Effector memory CD4-positive, alpha-beta T cell (primary cell): Measurements from ENCODE around the gene FOXO3B.
"Not testable (repeated sequence)": the region's sequence is repeated elsewhere in the genome, so short reads cannot be mapped to it uniquely, and the experiment has no call there.

Source experiments
- DNase-seq, 3 donors: peaks; one replicate each; pipeline ENCODE4 v3.0.0-alpha.2; 2020
- H3K27ac ChIP-seq: 2 replicates; pipeline ENCODE4 v1.7.0; 2013; ENCODE audit warnings: mild to moderate bottlenecking, low read length, moderate library complexity; ENCODE audit not compliant: insufficient read depth, poor library complexity, severe bottlenecking
- H3K27me3 ChIP-seq: replicated peaks from 2 replicates; pipeline ENCODE4 v1.7.0; 2013; ENCODE audit warnings: mild to moderate bottlenecking, low read length; ENCODE audit not compliant: insufficient read depth, control insufficient read depth, poor library complexity, severe bottlenecking
- H3K36me3 ChIP-seq: 2 replicates; pipeline ENCODE4 v1.7.0; 2013; ENCODE audit warnings: mild to moderate bottlenecking, low read length, moderate library complexity; ENCODE audit not compliant: control insufficient read depth, insufficient read depth
- H3K4me1 ChIP-seq: 2 replicates; pipeline ENCODE4 v1.7.0; 2013; ENCODE audit warnings: low read length, mild to moderate bottlenecking; ENCODE audit not compliant: control insufficient read depth, insufficient read depth, poor library complexity, severe bottlenecking
- H3K4me3 ChIP-seq: 2 replicates; pipeline ENCODE4 v1.7.0; 2013; ENCODE audit warnings: low read length, low read depth, mild to moderate bottlenecking; ENCODE audit not compliant: insufficient read depth, poor library complexity, severe bottlenecking
- H3K9me3 ChIP-seq: 2 replicates; pipeline ENCODE4 v1.7.0; 2013; ENCODE audit warnings: mild to moderate bottlenecking, low read length, moderate library complexity; ENCODE audit not compliant: control insufficient read depth

Gene FOXO3B

DNA sequence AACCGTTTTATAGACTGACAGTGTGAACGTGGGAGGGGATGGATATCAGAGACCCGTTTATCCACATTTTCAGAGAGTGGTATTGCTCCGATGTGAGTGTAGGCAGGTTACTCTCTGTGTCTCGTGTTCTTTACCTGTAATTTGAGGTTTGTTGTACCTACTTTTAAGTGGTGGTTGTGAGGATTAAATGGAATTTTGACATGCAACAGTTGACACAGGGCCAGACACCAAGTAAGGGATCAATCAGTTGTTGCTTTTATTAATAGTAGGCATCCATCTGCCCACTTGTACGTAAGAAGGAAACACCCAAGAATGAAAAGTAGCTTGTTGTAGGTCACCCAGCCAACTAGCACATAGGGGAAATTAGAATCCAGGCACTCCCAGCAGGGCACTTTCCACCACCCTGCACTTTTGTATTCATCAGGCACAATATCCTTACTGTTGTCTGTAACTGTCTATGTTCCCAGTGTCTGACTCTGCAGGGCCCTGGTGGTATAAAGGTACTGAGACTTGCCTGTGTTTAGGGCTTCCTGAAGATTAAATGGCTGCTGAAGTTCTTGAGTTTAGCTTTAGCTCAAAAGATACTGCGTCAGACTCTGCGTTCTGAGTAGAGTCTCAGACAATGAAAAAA, 16.5 kb upstream of the FOXO3B start:
- H3K9me3 ChIP-seq, H3K27me3 ChIP-seq, H3K36me3 ChIP-seq, H3K4me1 ChIP-seq, DNase-seq: not testable (repeated sequence)
- peak overlapping the region; percentile 64 for H3K4me3 ChIP-seq
- H3K27ac ChIP-seq, result peak overlapping the region; percentile 37

DNA sequence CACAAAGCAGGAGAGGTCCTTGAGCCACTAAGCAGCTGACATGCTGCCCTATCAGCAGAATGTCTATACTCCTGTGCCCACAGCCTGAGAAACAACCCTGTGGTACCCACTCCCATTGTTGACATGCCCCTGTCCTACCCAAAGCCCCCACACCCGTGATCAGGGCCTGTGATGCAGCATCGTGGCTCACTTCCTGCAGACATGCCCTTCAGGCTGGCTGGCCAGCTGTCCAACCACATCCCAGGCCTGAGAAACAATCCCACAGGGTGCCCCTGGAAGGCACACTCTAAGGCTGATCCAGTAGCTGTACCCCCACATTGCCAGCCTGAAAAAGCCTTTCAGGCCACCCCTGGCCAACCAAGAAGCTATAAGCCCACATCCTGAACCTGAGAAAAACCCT, 13.0 kb upstream of the FOXO3B start:
- not testable (repeated sequence) for H3K4me1 ChIP-seq, H3K27me3 ChIP-seq, H3K4me3 ChIP-seq, DNase-seq, H3K36me3 ChIP-seq, H3K9me3 ChIP-seq, H3K27ac ChIP-seq

DNA sequence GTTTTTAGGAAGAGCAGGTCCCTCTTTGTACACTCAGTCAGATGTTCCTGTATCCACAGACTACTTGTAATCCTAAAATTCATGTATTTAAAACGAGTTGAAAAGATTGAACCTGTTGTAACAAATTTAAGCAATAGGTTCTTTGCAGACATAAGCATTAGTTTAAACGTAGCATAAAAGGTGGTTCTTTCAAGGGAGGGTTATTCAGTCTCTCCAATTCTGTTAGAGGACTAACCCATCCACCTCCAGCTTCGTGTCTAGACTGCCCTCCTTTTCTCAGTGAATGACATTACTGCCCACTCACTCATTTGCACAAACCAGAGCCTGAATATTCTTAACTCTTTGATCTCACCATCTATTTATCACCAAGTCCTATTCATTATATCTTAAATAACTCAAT, 554 bp upstream of the FOXO3B start:
- H3K27ac ChIP-seq, H3K4me1 ChIP-seq, H3K4me3 ChIP-seq, DNase-seq, H3K36me3 ChIP-seq, H3K9me3 ChIP-seq, H3K27me3 ChIP-seq: not testable (repeated sequence)

DNA sequence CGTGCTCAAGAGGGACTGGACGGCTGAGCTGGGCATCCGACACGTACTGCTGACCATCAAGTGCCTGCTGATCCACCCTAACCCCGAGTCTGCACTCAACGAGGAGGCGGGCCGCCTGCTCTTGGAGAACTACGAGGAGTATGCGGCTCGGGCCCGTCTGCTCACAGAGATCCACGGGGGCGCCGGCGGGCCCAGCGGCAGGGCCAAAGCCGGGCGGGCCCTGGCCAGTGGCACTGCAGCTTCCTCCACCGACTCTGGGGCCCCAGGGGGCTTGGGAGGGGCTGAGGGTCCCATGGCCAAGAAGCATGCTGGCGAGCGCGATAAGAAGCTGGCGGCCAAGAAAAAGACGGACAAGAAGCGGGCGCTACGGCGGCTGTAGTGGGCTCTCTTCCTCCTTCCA, 4.7 kb downstream of the FOXO3B start:
- not testable (repeated sequence) for H3K36me3 ChIP-seq, H3K27me3 ChIP-seq, H3K27ac ChIP-seq, H3K4me1 ChIP-seq, DNase-seq, H3K9me3 ChIP-seq, H3K4me3 ChIP-seq

DNA sequence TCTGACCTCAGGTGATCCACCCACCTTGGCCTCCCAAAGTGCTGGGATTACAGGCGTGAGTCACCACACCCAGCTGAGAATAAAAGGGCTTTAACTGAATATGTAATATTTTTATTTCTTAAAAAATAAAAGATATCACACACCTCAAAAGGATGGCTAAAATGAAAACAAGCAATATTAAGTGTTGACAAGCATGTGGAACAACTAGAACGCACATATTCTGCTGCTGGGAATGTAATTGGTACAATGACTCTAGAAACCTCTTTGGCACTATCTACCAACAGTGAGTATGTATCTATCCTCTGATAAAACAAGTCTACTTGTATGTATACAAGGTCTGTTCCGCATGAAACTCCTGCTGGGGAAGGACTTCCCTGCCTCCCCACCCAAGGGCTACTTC, 5.2 kb downstream of the FOXO3B start:
- H3K4me3 ChIP-seq, H3K27ac ChIP-seq, H3K27me3 ChIP-seq, H3K36me3 ChIP-seq, DNase-seq, H3K9me3 ChIP-seq, H3K4me1 ChIP-seq: not testable (repeated sequence)

DNA sequence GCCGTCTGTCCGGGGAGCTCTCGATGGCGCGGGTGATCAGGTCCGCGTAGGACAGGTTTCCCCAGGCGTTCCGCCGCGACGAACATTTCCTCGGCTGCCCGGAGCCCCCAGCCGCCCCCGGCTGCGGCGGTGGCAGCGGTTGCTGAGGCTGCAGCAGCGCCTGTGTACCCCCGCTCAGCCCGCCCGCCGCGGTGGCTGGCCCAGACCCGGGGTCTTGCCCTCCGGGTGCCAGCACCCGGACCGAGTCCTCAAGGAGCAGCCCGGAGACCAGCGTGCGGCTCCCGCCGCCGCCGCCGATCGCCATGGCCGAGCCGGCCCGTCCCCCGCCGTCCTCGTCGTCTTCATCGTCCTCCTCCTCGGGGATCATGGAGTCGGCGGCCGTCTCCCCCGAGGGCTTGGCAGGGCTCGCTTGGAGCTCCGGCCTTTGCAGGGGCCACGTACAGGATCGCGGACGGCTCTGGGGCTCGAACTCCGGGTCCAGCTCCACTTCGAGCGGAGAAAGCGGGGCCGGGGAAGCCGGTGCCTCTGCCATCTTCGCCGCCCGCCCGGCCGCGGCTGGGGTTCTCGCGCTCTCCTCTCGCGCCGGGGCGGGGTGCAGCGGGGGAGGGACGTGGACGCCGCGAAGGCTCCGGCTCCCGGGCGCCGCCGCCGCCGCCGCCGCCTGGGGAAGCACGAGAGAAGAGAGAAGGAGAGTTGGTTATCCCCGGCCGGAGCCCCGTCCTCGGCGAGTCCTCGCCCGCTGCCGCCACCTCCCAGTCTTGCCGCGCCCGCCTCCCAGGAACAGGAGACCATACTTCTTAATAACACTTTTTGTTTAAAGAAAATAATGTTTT, 9.5 kb downstream of the FOXO3B start:
- DNase-seq, H3K36me3 ChIP-seq, H3K27me3 ChIP-seq, H3K27ac ChIP-seq, H3K9me3 ChIP-seq, H3K4me3 ChIP-seq, H3K4me1 ChIP-seq: not testable (repeated sequence)

DNA sequence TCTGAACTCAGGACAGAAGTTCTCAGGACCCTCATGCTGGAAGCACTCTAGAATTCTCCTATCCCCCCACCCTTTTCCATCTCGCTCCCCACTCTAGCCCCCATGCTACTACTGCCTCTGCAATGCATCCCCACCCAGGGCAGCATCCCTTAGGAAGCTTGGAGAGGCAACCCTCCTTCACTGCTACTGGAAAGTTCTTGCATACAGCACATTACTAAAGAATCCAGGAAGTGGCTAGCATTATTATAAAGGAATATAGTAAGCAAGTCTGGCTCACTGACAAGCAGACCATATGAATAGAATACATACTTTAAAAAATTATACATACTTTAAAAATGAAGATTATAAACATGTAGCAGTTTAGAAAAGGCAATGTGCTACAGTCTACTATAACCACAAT, 13.5 kb downstream of the FOXO3B start:
- H3K4me1 ChIP-seq, H3K9me3 ChIP-seq, DNase-seq, H3K4me3 ChIP-seq, H3K27ac ChIP-seq, H3K27me3 ChIP-seq, H3K36me3 ChIP-seq: not testable (repeated sequence)

DNA sequence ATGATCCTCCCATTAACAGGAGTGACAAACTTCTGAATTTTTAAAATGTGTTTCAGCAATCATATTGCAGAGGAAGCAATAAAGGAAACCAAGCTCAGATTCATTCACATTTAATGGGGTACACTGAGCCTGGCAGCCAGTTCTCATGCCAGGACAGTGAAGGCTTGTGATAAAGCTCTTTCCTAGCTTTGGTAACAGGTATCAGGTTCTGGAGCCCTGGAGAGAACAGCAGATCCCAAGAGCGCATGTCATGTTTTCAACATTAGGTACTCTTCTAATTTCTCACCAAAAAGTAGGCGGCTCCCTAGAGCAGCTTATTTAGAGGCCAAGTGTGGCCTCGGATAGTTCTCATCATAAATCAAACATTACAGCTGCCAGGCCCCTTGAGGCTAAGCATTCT, 14.6 kb downstream of the FOXO3B start:
- H3K27me3 ChIP-seq, H3K4me3 ChIP-seq, H3K4me1 ChIP-seq: not testable (repeated sequence)

DNA sequence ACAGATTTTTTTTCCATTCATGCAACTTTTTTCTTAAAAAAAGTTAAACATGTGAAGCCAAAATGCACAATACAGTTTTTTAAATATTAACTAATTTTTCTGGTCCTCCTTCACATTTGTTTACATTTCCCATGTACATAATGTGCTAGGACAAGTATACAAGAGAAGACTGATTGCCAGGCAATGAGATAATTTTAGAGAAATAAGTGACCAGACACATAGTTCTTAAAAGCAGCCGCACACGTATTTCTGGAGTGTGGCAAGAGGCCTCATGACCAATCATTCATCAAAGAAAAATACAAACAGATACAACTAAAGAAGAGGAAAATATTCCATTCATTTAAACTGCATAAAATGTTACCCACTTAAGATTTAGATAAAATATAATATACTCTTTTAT, 15.8 kb downstream of the FOXO3B start:
- not testable (repeated sequence) for H3K4me3 ChIP-seq, H3K4me1 ChIP-seq, H3K27ac ChIP-seq, H3K27me3 ChIP-seq, H3K36me3 ChIP-seq, H3K9me3 ChIP-seq, DNase-seq

More for the DNA sequence above, 14.6 kb downstream of the FOXO3B start:
- DNase-seq, H3K27ac ChIP-seq, H3K36me3 ChIP-seq, H3K9me3 ChIP-seq: not testable (repeated sequence)

DNA sequence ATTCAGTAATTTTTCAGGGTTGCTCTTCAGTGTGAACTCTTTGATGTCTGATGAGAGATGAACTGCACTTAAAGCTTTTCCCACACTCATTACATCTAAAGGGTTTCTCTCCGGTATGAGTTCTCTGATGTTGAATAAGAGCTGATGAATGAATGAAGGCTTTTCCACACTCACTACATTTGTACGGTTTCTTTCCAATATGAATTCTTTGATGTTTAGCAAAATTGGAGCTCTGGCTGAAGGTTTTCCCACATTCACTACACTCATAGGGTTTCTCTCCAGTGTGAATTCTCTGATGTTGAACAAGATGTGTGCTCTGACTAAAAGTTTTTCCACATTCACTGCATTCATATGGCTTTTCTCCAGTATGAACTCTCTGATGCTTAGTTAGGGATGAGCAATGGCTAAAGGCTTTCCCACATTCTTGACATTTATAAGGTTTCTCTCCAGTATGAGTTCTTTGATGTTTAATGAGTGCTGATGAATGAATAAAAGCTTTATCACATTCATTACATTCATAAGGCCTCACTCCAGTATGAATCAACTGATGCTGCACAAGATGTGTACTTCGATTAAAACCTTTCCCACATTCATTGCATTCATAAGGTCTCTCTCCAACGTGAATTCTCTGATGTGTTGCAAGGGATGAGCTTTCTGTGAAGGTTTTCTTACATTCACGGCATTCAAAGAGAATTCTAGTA, 20.0 kb downstream of the FOXO3B start:
- not testable (repeated sequence) for DNase-seq, H3K4me1 ChIP-seq, H3K9me3 ChIP-seq, H3K4me3 ChIP-seq, H3K27me3 ChIP-seq, H3K27ac ChIP-seq, H3K36me3 ChIP-seq
